IPS-15b (cell line): ENCODE results near the gene ACTG1.

Experiments used
- H3K27me3 ChIP-seq: one replicate; pipeline ENCODE4 v1.6.1; 2013; ENCODE audit warnings: low read length; ENCODE audit not compliant: control insufficient read depth, insufficient read depth
- H3K36me3 ChIP-seq: one replicate; pipeline ENCODE4 v1.6.1; 2013; ENCODE audit warnings: low read length; ENCODE audit not compliant: control insufficient read depth, insufficient read depth
- H3K4me1 ChIP-seq: one replicate; pipeline ENCODE4 v1.6.1; 2013; ENCODE audit warnings: mild to moderate bottlenecking, low read length; ENCODE audit not compliant: control insufficient read depth, insufficient read depth
- H3K4me3 ChIP-seq: one replicate; pipeline ENCODE4 v1.5.1; 2013; ENCODE audit warnings: low read depth, low read length
- H3K9ac ChIP-seq: one replicate; pipeline ENCODE4 v1.6.1; 2013; ENCODE audit warnings: low read depth, mild to moderate bottlenecking, low read length
- H3K9me3 ChIP-seq: one replicate; pipeline ENCODE4 v1.6.1; 2013; ENCODE audit warnings: mild to moderate bottlenecking, low read length; ENCODE audit not compliant: control insufficient read depth, insufficient read depth

Gene ACTG1

GRCh38 chr17:81527591-81528383, 15.2 kb upstream of the ACTG1 start, which contains the start of gene FSCN2:
Gene FSCN2 (plus strand): TSS chr17:81528377. CDS start chr17:81528532, 155 bp downstream.
- Histone ChIP-seq H3K4me3 (no peak within 1 kb of the TSS), H3K36me3 (no peaks in the 10 kb centered on the region), H3K9ac (no peak within 1 kb of the TSS), H3K9me3 (no peaks in the 10 kb centered on the region), H3K27me3 (no peaks in the 10 kb centered on the region), H3K4me1 (no peaks in the 10 kb centered on the region)

GRCh38 chr17:81526662-81527571, 14.3 kb upstream of the ACTG1 start:
- no peak overlapping the region for H3K9ac ChIP-seq
- H3K27me3 ChIP-seq = no peaks in the 10 kb centered on the region
- H3K36me3 ChIP-seq = no peaks in the 10 kb centered on the region
- no peaks in the 10 kb centered on the region for H3K4me1 ChIP-seq
- no peak overlapping the region for H3K4me3 ChIP-seq
- H3K9me3 ChIP-seq = no peaks in the 10 kb centered on the region

- H3K4me1 ChIP-seq = peaks cover 4% of the 10 kb centered on the region
- H3K36me3 ChIP-seq = no peaks in the 10 kb centered on the region
Observed at GRCh38 chr17:81524865-81525159, 12.2 kb upstream of the ACTG1 start.

GRCh38 chr17:81524039-81524864, 11.7 kb upstream of the ACTG1 start:
- Histone ChIP-seq H3K4me3 (no peak overlapping the region), H3K27me3 (peaks cover 4% of the 10 kb centered on the region), H3K9ac (no peak overlapping the region), H3K9me3 (no peaks in the 10 kb centered on the region), H3K4me1 (peaks cover 4% of the 10 kb centered on the region), H3K36me3 (no peaks in the 10 kb centered on the region)

More at GRCh38 chr17:81524865-81525159, 12.2 kb upstream of the ACTG1 start:
- Histone ChIP-seq H3K27me3 (peaks cover 4% of the 10 kb centered on the region), H3K9ac (no peak overlapping the region), H3K9me3 (no peaks in the 10 kb centered on the region), H3K4me3 (no peak overlapping the region)

DNA sequence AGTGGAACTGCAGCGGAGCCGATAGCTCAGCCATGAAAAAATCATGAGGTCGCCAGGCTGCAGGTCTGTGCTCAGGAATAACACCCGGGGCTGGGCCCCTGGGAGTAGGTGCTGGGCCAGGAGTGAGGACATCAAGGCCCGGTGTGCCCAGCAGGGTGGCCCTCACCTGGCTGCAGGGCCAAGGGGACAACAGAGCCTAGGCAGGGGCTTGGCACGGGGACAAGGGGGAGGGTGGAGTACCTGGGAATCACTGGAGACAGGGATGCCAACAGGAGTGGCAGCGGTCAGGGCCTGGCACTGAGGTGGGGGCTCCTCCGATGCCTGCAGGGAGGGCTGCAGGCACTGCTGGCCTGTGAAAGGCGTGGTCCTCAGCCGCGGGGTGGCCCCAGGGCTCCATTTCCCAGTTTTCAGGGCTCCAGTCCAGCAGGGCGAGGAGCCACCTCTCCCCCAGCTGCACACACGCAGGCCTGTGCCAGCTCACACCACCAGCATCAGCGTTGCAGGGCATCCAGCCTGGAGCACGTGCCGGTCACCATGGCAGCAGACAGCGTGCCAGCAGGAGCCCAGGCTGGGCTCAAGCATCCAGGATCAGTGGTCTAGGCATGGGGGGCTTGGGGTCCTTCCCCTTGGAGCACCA, 10.9 kb upstream of the ACTG1 start:
- no peak overlapping the region for H3K4me3 ChIP-seq
- H3K27me3 ChIP-seq = peaks cover 4% of the 10 kb centered on the region
- no peaks in the 10 kb centered on the region for H3K9me3 ChIP-seq
- H3K36me3 ChIP-seq = no peaks in the 10 kb centered on the region
- H3K9ac ChIP-seq = no peak overlapping the region
- H3K4me1 ChIP-seq = peaks cover 4% of the 10 kb centered on the region

DNA sequence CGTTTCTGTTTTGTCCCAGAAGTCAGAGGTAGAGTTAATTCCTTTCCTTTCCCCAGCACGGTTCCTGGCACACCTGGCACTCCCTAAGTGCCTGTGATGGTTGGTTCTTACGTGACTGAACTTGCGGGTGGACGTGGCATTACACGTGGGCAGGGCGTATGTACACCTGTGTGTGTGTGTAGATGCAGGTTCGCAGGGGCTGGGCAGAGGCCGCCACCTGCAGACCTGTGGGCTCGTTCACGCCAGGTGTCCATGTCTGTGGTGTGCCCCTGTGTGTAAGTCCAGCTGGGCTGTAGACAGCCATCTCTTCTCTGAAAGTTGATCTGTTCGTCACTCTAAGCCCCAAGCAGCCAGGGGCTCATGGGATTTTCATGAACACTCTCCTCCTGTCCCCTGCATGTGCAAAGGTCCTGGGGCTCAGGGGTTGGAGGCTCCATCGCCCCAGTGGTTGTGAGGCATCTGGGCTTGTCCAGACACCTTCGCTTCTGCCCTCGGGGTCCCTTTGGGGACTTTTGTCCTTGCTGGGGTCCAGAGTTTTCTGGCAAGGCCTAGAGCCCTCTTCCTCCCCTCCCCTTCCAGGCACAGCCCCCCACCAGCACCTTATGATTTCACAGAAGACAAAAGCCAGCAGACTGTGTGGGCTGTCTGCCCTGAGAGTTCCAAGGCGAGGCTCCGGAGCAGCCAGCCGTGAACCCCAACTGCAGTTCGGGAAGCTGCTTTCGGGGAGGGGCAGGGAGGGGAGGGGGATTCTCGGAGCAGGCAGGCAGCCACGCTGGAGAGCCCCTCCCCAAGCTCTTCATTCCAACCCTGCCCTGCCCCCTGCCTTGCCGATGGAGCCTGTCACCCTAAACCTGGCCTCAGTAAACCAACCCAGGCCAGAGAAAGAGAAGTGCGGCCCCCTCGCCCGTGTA, 10.1 kb upstream of the ACTG1 start:
- peak overlapping the region; percentile 13 for H3K4me3 ChIP-seq
- no peaks in the 10 kb centered on the region for H3K9me3 ChIP-seq
- H3K27me3 ChIP-seq = peaks cover 4% of the 10 kb centered on the region
- peaks cover 8% of the 10 kb centered on the region for H3K4me1 ChIP-seq
- H3K9ac ChIP-seq = no peak overlapping the region
- no peaks in the 10 kb centered on the region for H3K36me3 ChIP-seq

GRCh38 chr17:81520021-81520901, 7.7 kb upstream of the ACTG1 start:
- no peak overlapping the region for H3K9ac ChIP-seq
- peak overlapping the region; percentile 50 for H3K4me3 ChIP-seq
- H3K27me3 ChIP-seq = peaks cover 4% of the 10 kb centered on the region

GRCh38 chr17:81519284-81520020, 6.9 kb upstream of the ACTG1 start:
- H3K4me3 ChIP-seq = peak overlapping the region; percentile 50
- H3K27me3 ChIP-seq = peaks cover 4% of the 10 kb centered on the region
- no peaks in the 10 kb centered on the region for H3K36me3 ChIP-seq
- H3K9me3 ChIP-seq = no peaks in the 10 kb centered on the region
- peaks cover 14% of the 10 kb centered on the region for H3K4me1 ChIP-seq
- H3K9ac ChIP-seq = peak overlapping the region; percentile 60

More at GRCh38 chr17:81520021-81520901, 7.7 kb upstream of the ACTG1 start:
- Histone ChIP-seq H3K9me3 (no peaks in the 10 kb centered on the region), H3K36me3 (no peaks in the 10 kb centered on the region), H3K4me1 (peaks cover 14% of the 10 kb centered on the region)

- peaks cover 14% of the 10 kb centered on the region for H3K4me1 ChIP-seq
- peak overlapping the region; percentile 50 for H3K4me3 ChIP-seq
- peak overlapping the region; percentile 60 for H3K9ac ChIP-seq
- no peaks in the 10 kb centered on the region for H3K9me3 ChIP-seq
- H3K36me3 ChIP-seq = no peaks in the 10 kb centered on the region
- H3K27me3 ChIP-seq = peaks cover 4% of the 10 kb centered on the region
Observed at GRCh38 chr17:81518785-81519283, 6.2 kb upstream of the ACTG1 start.
